Spleen (tissue), 7 donors: ENCODE results near the gene RSBN1L.

Experiments
- POLR2AphosphoS5 ChIP-seq, 3 donors: sonication (generic); formaldehyde crosslinking; IDR thresholded peaks; one replicate each; pipeline ENCODE4 v1.5.1; 2017; ENCODE audit warnings: antibody characterized with exemption in 3 of 3
- TF ChIP-seq, protein P1 (sequence below), 11 experiments: fragments of 200-600 bp in 7 of 11; fragments of 450-650 bp in 4 of 11; sonication (generic) in 4 of 11; IDR thresholded peaks in 8 of 11; conservative IDR thresholded peaks in 3 of 11; 1 replicate in 7 of 11; 2 replicates in 4 of 11; pipeline versions ENCODE4 v1.4.0 to v1.8.0; 2016 to 2021; ENCODE audit warnings: antibody characterized with exemption in 11 of 11, inconsistent platforms in 4 of 11, mild to moderate bottlenecking in 1 of 11
- donor health status: DM: no; HTN: no; CAD: no; lungs with moderate emphysema.
- donor health status: DM: no; HTN: no; CAD: no.
- donor health status: DM: no; HTN: no; CAD: no.

GRCh38 chr7:77770316-77770715 is 74.1 kb downstream of the RSBN1L start:
- no peak for TF ChIP-seq POLR2AphosphoS5 (IDR thresholded peaks at IDR 0.05)
- TF ChIP-seq, protein P1, sequence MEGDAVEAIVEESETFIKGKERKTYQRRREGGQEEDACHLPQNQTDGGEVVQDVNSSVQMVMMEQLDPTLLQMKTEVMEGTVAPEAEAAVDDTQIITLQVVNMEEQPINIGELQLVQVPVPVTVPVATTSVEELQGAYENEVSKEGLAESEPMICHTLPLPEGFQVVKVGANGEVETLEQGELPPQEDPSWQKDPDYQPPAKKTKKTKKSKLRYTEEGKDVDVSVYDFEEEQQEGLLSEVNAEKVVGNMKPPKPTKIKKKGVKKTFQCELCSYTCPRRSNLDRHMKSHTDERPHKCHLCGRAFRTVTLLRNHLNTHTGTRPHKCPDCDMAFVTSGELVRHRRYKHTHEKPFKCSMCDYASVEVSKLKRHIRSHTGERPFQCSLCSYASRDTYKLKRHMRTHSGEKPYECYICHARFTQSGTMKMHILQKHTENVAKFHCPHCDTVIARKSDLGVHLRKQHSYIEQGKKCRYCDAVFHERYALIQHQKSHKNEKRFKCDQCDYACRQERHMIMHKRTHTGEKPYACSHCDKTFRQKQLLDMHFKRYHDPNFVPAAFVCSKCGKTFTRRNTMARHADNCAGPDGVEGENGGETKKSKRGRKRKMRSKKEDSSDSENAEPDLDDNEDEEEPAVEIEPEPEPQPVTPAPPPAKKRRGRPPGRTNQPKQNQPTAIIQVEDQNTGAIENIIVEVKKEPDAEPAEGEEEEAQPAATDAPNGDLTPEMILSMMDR (IDR thresholded peaks at IDR 0.05 in 8 of 11, conservative IDR thresholded peaks at IDR 0.05 in 3 of 11): no peak
